ENCODE measurements around the gene ATP1B1.

ATP1B1 gene

DNA sequence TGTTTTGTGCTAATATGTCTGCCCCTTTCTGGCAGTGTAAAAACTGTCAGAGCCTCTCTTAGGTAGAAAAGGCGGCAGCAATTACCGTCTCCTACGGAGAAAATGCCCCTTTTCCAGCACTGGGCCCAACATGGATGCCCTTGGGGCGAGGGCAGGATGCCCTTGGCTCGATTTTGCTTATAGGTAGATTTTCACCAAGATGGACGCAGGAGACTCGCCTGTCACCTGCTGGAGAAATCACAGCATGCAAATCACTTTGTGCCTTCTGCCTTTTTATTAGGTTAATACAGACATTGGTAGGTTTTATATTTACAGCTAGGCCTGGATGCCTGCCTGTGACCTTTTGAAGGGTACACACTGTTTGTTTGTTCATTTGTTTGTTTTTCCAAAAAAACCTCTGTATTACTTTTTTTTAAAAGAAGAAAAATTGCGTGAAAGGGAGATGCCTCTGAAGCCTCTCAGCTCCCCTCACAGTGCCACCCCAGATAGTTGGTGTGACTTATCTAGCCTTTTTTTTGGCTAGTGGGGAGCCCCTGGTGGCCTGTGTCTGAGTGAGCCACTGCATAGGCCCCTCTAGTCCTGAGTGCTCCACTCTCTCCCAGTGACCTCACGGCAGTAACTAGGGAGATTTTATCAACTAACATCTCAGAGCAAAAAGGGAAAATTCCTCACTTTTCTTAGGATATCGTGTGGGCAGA lies 2.5 kb downstream of the ATP1B1 start:
- TF ChIP-seq, protein P1, sequence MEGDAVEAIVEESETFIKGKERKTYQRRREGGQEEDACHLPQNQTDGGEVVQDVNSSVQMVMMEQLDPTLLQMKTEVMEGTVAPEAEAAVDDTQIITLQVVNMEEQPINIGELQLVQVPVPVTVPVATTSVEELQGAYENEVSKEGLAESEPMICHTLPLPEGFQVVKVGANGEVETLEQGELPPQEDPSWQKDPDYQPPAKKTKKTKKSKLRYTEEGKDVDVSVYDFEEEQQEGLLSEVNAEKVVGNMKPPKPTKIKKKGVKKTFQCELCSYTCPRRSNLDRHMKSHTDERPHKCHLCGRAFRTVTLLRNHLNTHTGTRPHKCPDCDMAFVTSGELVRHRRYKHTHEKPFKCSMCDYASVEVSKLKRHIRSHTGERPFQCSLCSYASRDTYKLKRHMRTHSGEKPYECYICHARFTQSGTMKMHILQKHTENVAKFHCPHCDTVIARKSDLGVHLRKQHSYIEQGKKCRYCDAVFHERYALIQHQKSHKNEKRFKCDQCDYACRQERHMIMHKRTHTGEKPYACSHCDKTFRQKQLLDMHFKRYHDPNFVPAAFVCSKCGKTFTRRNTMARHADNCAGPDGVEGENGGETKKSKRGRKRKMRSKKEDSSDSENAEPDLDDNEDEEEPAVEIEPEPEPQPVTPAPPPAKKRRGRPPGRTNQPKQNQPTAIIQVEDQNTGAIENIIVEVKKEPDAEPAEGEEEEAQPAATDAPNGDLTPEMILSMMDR (IDR thresholded peaks at IDR 0.05; ENCODE audit: borderline replicate concordance, insufficient read depth, low read depth, low read length) = peak; percentile 49
- H3K4me3 ChIP-seq (ENCODE audit: low read depth, low read length) = no peak overlapping the region

DNA sequence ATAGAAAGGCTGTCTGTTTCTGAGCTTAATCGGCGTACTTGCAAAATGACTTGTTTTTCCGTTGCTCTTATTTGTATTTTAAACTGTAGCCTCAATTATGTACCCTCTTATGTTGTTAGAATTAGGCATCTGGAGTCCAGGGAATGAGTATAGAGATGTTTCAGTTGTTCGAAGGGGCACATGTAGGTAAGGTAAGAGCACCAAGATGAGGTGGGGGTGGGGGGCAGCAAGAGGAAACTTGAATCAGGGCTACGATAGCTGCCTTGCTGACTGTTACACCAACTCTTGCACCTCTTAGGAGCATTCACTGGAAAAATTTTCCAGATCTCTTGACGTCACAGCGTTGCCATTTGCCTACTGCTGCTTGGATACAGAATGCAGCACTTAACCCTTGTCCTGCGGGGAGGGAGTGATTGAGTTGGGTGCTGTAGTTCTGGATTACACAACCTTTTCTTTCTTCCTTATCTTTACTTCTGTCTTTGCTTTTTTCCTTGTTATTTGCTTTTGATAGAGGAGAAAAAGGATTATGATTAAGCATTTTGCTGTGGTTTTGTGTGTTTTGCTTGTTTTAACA lies 3.2 kb downstream of the ATP1B1 start:
- H3K4me3 ChIP-seq (ENCODE audit: low read depth, low read length) = no peak overlapping the region
- TF ChIP-seq, protein P1 (IDR thresholded peaks at IDR 0.05; ENCODE audit: borderline replicate concordance, insufficient read depth, low read depth, low read length) = no peak

DNA sequence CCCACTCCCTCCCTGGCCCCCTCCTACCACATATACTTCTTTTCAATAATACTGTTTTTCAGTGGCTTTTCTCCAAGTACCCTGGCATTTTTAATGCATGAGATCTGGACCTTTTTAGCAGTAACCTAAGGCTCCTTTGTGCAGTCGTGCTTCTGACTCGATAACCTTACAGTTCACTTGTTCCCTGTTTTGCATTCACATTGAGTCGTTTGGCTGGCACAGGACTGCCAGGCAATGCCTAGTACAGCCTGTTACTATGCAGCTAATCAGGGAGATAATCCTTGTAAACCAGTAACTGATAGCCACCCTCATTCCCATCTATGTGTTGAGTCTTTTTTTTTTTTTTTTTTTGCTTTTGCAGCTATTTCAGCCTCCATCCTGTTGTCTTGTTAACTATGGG lies 3.7 kb downstream of the ATP1B1 start:
- TF ChIP-seq, protein P1 (IDR thresholded peaks at IDR 0.05; ENCODE audit: borderline replicate concordance, insufficient read depth, low read depth, low read length) = no peak
- no peak overlapping the region for H3K4me3 ChIP-seq (ENCODE audit: low read depth, low read length)

DNA sequence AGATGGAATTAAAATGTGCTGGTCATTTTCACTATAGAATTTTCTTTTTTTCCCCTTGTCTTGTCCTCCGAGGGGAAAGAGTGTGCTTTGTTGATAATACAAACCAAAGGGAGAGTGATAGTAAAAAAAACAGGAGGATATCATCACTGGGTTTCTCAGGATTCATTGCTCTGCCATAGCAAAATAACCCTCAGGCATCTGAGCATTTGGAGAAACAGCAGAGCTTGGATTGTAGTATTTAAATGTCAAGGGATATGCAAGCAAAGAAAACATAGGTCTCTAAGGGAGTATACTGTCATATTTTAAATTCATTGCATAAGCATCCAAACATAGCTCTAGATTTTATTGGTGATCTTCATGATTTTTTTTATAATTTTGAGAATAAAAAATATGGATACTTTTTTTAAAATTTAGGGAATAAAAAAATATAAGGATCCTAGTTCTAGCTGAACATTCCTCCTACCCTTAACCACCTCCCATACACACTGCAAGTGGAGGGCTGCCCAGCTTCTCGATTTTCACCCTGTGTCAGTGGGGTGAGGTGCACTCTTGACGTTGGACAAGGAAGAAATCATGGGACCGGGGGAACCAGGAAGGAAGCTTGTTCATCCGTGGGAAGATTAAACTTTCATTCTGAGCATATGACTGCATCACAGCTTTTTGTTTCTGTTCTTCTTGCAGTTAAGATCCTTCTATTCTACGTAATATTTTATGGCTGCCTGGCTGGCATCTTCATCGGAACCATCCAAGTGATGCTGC lies 4.4 kb downstream of the ATP1B1 start:
- TF ChIP-seq, protein P1 (IDR thresholded peaks at IDR 0.05; ENCODE audit: borderline replicate concordance, insufficient read depth, low read depth, low read length) = no peak
- no peak overlapping the region for H3K4me3 ChIP-seq (ENCODE audit: low read depth, low read length)

DNA sequence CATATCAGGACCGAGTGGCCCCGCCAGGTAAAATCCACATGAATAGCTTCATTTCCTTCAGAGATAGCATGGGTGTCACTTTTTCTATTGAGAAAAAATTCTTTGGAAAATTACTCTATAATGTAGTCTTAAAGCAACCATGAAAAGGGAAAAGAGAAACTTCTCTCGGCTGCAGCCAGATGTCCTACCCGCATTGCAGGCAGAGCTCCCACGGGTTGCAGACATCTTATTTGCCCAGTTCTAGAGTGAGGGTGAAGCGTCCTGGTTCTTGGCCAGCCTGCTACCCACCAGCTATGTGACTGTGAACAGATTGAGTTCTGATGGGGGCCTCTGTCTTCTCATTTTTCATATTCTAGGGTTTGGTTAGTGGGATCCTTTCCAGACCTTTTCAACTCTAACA lies 5.0 kb downstream of the ATP1B1 start:
- TF ChIP-seq, protein P1 (IDR thresholded peaks at IDR 0.05; ENCODE audit: borderline replicate concordance, insufficient read depth, low read depth, low read length) = no peak
- H3K4me3 ChIP-seq (ENCODE audit: low read depth, low read length) = no peak overlapping the region

DNA sequence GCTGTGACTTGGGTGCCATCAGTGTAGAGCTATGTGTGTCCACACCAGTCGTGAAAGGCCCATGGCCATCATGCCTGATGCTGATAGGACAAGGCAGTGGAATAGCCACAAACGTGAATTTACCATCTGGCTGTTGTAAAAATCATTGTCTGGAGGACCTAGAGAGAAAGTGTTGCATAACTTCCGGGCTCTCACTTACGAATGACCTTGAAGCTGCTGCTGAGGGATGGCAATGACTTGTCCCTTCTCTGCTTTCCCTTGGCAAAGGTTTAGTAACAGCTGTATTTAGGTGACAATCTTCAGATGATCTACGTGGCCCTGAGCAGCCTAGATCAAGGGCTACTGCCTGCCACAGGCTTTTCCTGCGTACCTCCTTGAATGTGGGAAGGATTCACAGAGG lies 5.8 kb downstream of the ATP1B1 start:
- H3K4me3 ChIP-seq (ENCODE audit: low read depth, low read length) = no peak overlapping the region
- TF ChIP-seq, protein P1 (IDR thresholded peaks at IDR 0.05; ENCODE audit: borderline replicate concordance, insufficient read depth, low read depth, low read length) = no peak
